IPS DF 6.9 (cell line): Measurements from ENCODE around the gene DDX19B.
"Not testable (repeated sequence)": the region's sequence is repeated elsewhere in the genome, so short reads cannot be mapped to it uniquely, and the experiment has no call there.

Experiments used
- DNase-seq: peaks from one replicate; pipeline ENCODE4 v3.0.0-alpha.2; 2013; ENCODE audit warnings: low read depth, low spot score
- H3K27ac ChIP-seq: one replicate; pipeline ENCODE4 v1.5.1; 2013; ENCODE audit warnings: low read length, control low read depth
- H3K27me3 ChIP-seq: 2 replicates; pipeline ENCODE4 v1.6.1; 2013; ENCODE audit warnings: mild to moderate bottlenecking, low read length; ENCODE audit not compliant: control insufficient read depth, insufficient read depth
- H3K36me3 ChIP-seq: 2 replicates; pipeline ENCODE4 v1.6.1; 2013; ENCODE audit warnings: low read length; ENCODE audit not compliant: control insufficient read depth, insufficient read depth
- H3K4me1 ChIP-seq: 2 replicates; pipeline ENCODE4 v1.6.1; 2013; ENCODE audit warnings: low read length; ENCODE audit not compliant: control insufficient read depth, insufficient read depth
- H3K4me3 ChIP-seq: 2 replicates; pipeline ENCODE4 v1.5.1; 2013; ENCODE audit warnings: mild to moderate bottlenecking, low read length
- H3K9me3 ChIP-seq: 2 replicates; pipeline ENCODE4 v1.6.1; 2013; ENCODE audit warnings: low read length, inconsistent platforms; ENCODE audit not compliant: control insufficient read depth, insufficient read depth
- WGBS: extraction: QIAGEN DNeasy Blood & Tissue Kit; methylation state at CpG from one replicate; pipeline ENCODE4 v1.1.7; 2013; ENCODE audit warnings: mixed read lengths, missing lambda C conversion rate; ENCODE audit not compliant: insufficient read length, insufficient coverage; 5-methylcytosine and 5-hydroxymethylcytosine counted together

The DDX19B gene

DNA sequence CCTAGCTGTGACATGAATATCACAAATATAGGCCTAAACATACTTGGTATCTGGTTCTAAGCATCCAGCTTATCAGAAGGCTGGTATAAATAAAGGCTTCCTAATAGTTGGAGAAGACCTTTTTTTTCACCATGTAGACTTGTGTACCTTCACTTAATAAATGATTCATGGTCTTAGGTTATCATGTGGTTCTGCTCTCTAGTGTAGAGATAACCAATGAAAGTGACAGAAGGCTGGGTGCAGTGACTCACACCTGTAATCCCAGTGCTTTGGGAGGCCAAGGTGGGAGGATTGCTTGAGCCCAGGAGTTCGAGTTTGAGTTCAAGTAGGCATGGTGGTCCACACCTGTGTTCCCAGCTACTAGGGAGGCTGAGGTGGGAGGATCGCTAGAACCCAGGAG, 50.8 kb downstream of the DDX19B start:
- DNase-seq = no peak
- H3K36me3 ChIP-seq = peaks cover 2% of the 10 kb centered on the region; the same call in 1 of the 2 replicates
- WGBS = no CpG with 5 or more reads among the region's 2 CpGs

DNA sequence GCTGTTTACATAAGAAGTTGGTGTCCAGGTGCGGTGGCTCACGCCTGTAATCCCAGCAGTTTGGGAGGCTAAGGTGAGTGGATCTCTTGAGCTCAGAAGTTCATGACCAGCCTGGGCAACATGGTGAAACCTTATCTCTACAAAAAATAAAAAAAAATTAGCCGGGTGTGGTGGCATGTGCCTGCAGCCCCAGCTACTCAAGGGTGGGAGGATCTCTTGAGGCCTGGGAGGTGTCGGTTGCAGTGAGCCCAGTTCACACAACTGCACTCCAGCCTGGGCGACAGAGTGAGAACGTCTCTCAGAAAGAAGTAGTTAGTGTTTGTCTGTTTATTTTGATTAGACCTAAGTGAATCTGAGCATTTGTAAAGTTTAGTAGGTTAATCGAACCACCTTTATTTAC, 60.6 kb downstream of the DDX19B start:
- H3K27me3 ChIP-seq = no peaks in the 10 kb centered on the region
- no peak overlapping the region for H3K27ac ChIP-seq
- no peaks in the 10 kb centered on the region for H3K9me3 ChIP-seq
- H3K36me3 ChIP-seq = peaks cover 22% of the 10 kb centered on the region; the same call in 1 of the 2 replicates
- WGBS = no CpG with 5 or more reads among the region's 7 CpGs
- no peak overlapping the region for H3K4me3 ChIP-seq
- DNase-seq = no peak
- no peaks in the 10 kb centered on the region for H3K4me1 ChIP-seq

More for the DNA sequence above, 50.8 kb downstream of the DDX19B start:
- Histone ChIP-seq H3K4me3 (no peak overlapping the region), H3K9me3 (no peaks in the 10 kb centered on the region), H3K27ac (no peak overlapping the region), H3K4me1 (no peaks in the 10 kb centered on the region), H3K27me3 (no peaks in the 10 kb centered on the region)

DNA sequence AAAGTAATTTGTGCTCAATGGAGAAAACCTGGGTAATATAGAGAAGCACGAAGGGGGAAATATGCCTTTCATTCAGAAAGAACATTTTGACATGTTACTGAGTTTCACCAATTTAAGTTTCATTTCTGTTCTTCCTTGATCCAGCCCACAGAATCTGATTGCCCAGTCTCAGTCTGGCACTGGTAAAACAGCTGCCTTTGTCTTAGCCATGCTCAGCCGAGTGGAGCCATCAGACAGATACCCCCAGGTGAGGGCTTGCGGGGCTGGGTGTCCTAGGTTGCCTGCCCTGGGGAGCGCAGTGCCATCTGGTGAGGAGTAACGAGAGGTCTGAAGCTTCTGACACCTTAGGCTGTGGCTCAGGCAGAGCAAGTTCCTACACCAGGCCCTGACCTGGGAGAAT, 65.4 kb downstream of the DDX19B start:
- H3K36me3 ChIP-seq = peaks cover 29% of the 10 kb centered on the region
- H3K27me3 ChIP-seq = no peaks in the 10 kb centered on the region
- H3K4me3 ChIP-seq = no peak overlapping the region
- H3K9me3 ChIP-seq = no peaks in the 10 kb centered on the region
- H3K27ac ChIP-seq = no peak overlapping the region
- H3K4me1 ChIP-seq = no peaks in the 10 kb centered on the region
- no peak for DNase-seq
- no CpG with 5 or more reads among the region's 5 CpGs for WGBS

DNA sequence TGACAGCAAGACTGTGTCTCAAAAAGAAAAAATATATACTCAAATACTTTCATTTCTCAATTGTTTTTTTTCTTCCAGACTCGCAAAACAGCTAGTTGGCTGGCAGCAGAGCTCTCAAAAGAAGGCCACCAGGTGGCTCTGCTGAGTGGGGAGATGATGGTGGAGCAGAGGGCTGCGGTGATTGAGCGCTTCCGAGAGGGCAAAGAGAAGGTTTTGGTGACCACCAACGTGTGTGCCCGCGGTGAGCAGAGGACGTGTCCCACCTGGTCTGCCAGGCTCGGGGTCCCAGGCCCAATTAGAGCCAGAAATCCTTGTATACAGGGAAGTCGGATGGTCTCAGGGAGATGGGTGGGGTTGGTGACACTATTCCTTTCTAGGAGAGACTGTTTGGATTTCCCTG, 71.2 kb downstream of the DDX19B start:
- not testable (repeated sequence) for H3K4me1 ChIP-seq, H3K27me3 ChIP-seq, H3K27ac ChIP-seq, H3K4me3 ChIP-seq, H3K9me3 ChIP-seq, DNase-seq
- H3K36me3 ChIP-seq = peaks cover 24% of the 10 kb centered on the region
- no CpG with 5 or more reads among the region's 10 CpGs for WGBS

DNA sequence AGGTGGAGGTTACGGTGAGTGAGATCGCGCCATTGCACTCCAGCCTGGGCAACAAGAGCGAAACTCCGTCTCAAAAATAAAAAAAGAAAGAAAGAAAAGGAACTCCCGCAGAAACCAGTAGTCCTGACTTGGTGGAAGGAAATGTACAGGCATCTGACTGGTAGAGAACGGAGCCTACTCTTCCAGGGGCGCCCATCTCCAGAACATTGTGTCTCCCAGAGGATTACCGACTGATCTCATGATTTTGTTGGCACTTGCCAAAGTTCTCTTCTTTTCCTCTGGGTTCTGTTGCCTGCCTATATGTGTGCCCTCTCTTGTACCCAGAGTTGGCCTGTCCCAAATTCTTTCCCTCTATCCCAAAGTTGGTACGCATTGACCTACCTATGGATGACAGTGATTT, 71.9 kb downstream of the DDX19B start:
- H3K4me1 ChIP-seq = no peaks in the 10 kb centered on the region
- no peaks in the 10 kb centered on the region for H3K27me3 ChIP-seq
- WGBS = no CpG with 5 or more reads among the region's 10 CpGs
- H3K4me3 ChIP-seq = no peak overlapping the region
- DNase-seq = no peak
- H3K27ac ChIP-seq = no peak overlapping the region
- no peaks in the 10 kb centered on the region for H3K9me3 ChIP-seq
- H3K36me3 ChIP-seq = peaks cover 21% of the 10 kb centered on the region

DNA sequence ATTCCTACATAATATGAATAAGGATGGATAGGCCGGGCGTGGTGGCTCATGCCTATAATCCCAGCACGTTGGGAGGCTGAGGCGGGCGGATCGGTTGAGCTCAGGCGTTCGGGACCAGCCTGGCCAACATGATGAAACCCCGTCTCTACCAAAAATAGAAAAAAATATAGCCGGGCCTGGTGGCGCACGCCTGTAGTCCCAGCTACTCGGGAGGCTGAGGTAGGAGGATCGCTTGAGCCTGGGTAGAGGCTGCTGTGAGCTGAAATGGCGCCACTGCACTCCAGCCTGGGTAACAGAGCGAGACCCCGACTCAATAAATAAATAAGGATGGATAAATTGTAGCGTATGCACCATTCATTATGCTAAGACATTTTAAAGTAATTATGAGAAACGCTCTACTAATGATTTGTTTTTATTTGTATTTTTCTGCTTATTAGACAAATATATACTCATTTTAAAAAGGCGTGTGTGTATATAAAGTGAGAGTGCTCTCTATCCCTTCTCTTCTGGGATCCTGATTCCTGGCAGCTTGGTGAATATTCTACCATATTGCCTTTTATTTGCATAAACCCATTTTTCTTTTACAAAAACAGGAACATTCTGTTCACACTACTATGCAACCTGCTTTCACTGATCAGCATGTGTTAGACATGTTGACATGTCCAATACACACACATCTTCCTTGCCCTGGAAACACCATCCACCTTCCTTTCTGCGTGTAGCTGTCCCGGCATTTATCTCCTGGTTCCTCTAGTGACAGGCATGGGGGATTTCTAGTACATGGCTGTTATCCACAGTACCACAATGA, 74.1 kb downstream of the DDX19B start:
- Histone ChIP-seq H3K9me3 (no peaks in the 10 kb centered on the region), H3K36me3 (peaks cover 14% of the 10 kb centered on the region; the same call in 1 of the 2 replicates), H3K27me3 (no peaks in the 10 kb centered on the region), H3K4me3 (no peak overlapping the region), H3K27ac (no peak overlapping the region), H3K4me1 (no peaks in the 10 kb centered on the region)
- no CpG with 5 or more reads among the region's 22 CpGs for WGBS
- DNase-seq = no peak

DNA sequence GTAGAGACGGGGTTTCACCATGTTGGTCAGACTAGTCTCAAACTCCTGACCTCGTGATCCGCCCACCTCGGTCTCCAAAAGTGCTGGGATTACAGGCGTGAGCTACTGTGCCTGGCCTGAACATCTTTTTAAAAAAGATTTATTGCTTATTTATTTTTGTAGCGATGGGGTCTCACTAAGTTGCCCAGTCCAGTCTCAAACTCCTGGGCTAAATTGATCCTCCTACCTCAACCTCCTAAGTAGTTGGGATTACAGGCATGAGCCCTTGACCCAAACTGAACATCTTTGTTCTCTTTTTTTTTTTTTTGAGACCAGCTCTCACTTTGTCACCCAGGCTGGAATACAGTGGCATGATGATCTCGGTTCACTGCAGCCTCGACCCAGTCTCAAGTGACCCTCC, 75.2 kb downstream of the DDX19B start:
- Histone ChIP-seq H3K36me3 (peaks cover 14% of the 10 kb centered on the region; the same call in 1 of the 2 replicates), H3K4me1 (0 out of 2 replicates have a peak, but pooled peaks cover 1% of the 10 kb centered on the region), H3K9me3 (no peaks in the 10 kb centered on the region), H3K4me3 (no peak overlapping the region), H3K27me3 (no peaks in the 10 kb centered on the region), H3K27ac (no peak overlapping the region)
- no peak for DNase-seq
- no CpG with 5 or more reads among the region's 8 CpGs for WGBS

DNA sequence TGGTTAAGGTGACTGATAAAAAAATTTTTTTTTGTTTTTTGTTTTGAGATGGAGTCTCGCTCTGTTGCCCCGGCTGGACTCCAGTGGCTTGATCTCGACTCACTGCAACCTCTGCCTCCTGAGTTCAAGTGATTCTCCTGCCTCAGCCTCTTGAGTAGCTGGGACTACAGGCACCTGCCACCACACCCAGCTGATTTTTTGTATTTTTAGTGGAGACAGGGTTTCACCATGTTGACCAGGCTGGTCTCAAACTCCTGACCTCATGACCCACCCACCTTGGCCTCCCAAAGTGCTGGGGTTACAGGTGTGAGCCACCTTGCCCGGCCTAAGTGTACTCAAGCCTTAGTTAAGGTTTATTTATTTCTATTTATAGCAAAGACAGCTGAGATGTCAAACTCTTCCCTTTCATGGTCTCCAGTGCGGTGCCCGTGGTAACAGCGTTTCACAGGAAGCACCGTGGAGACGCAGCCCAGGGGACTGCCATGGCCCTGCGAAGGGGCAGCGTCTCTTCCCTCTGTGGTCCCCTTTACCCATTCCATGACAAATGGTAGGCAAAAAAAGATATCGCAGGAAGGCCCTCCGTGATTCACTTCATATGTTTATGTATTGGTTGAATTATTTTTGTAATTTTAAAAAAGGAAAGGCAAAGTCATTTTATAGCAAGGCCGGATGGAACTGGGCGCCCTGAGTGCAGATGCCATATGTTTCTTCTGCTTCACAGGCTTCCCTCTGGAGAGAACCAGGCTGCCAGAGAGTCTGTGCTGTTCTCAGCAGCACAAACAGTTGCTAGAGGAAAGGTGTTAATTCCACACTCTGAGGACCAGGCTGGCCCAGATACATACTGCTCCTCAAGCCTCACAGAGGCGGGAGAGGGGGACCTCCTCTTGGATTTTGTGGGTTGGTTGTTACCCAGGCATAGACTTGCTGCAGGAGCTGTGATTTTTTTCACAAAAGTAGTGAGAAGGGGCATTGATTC, 76.9 kb downstream of the DDX19B start:
- Histone ChIP-seq H3K27ac (no peak overlapping the region), H3K4me1 (0 out of 2 replicates have a peak, but pooled peaks cover 1% of the 10 kb centered on the region), H3K9me3 (no peaks in the 10 kb centered on the region), H3K4me3 (no peak overlapping the region), H3K36me3 (peaks cover 13% of the 10 kb centered on the region; the same call in 1 of the 2 replicates), H3K27me3 (no peaks in the 10 kb centered on the region)
- no peak for DNase-seq
- WGBS = no CpG with 5 or more reads among the region's 16 CpGs

DNA sequence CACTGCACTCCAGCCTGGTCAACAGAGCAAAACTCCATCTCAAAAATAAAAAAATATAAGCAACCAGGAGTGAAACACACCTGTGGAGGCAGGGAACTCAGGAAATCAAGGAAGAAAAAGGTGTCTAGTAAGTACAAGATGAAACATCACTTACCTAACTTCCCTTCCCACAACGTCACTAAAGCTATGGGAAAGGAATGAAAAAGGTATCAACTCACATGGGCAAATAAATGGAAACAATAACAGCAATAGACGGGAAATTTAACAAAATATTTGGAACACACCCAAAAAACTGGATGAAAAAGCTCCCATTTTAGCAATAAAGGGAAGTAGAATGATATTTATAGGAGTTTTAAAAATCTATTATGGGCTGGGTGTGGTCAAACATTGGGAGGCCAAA, 78.8 kb downstream of the DDX19B start:
- Histone ChIP-seq H3K4me3 (no peak overlapping the region), H3K4me1 (0 out of 2 replicates have a peak, but pooled peaks cover 1% of the 10 kb centered on the region), H3K27ac (no peak overlapping the region), H3K36me3 (peaks cover 5% of the 10 kb centered on the region; the same call in 1 of the 2 replicates), H3K9me3 (no peaks in the 10 kb centered on the region), H3K27me3 (no peaks in the 10 kb centered on the region)
- WGBS = no CpG with 5 or more reads among the region's 2 CpGs
- no peak for DNase-seq

DNA sequence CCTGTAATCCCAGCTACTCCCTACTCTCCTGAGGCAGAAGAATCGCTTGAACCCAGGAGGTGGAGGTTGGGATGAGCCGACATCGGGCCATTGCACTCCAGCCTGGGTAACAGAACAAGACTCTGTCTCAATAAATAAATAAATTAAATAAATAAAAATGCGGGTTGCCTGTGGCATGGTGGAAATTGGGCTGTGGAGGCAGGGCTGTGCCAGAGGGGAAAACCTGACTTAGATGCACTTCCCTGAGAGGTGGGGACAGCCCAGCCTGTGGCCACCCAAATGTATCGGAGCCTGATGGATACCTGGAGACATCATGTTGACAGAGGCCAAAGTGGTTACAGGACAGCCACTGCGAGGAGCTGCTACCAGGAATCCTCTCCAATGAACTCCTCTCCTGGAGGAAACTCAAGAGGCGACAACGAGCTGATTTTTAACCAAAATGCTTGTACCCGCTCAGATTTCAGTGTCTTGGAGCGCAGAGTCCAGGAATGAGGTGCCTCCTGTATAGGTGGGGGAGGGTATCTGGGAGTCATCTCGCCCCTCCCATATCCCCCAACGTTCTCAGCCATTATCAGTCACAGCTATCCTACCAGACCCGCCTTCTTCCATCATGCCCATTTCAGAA, 80.0 kb downstream of the DDX19B start:
- DNase-seq = no peak
- H3K36me3 ChIP-seq = no peaks in the 10 kb centered on the region; the same call in 1 of the 2 replicates
- H3K27me3 ChIP-seq = no peaks in the 10 kb centered on the region
- H3K4me1 ChIP-seq = 0 out of 2 replicates have a peak, but pooled peaks cover 1% of the 10 kb centered on the region
- WGBS = no CpG with 5 or more reads among the region's 13 CpGs
- H3K9me3 ChIP-seq = no peaks in the 10 kb centered on the region
- H3K4me3 ChIP-seq = no peak overlapping the region
- H3K27ac ChIP-seq = no peak overlapping the region
